ENCODE results near the gene ELF2. TPM values are rescaled to one million over a fixed set of nuclear protein-coding genes. Genes with fewer than 3 reads are reported as not detected.

Gene ELF2
- total and polyA plus RNA-seq, 2 donors from 2014 or later, result 12.8 to 58.5 TPM

DNA sequence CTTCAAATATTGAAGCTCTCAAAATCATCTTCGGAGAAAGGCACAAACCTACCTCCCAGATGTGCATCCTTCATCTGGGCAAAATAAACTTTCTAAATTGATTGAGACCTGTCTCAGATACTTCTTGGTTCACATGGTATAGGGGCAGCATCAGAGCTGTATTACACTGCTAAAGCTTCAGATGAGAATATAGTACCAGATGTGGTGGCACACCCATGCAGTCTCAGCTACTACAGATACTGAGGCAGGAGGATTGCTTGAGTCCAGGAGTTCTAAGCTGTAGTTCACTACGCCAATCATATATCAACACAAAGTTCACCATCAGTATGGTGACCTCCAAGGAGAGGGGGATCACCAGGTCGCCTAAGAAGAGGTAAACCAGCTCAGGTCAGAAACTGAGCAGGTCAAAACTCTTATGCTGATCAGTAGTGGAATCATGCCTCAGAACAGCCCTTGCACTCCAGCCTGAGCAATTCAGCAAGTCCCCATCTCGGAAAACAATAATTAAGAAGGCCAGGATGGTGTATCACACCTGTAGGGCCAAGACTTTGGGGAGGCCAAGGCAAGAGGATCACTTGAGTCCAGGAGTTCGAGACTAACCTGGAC, 22.0 kb downstream of the ELF2 start:
- no peak for TF ChIP-seq CTCF (IDR thresholded peaks at IDR 0.05; ENCODE audit: borderline replicate concordance, extremely low read depth, insufficient read depth)
- H3K4me3 ChIP-seq (ENCODE audit: low read length in 3 of 3), result no peak overlapping the region
- no peak for DNase-seq
- no peak overlapping the region for H3K9ac ChIP-seq (ENCODE audit: low read length in 3 of 3)
- intact Hi-C loops (cut with DNase I), result no loop called here
- H3K9me3 ChIP-seq (ENCODE audit: control insufficient read depth in 2 of 3, insufficient read depth in 1 of 3, low read length in 3 of 3), result no peaks in the 10 kb centered on the region
- no peaks in the 10 kb centered on the region for H3K4me1 ChIP-seq (ENCODE audit: control insufficient read depth in 2 of 3, insufficient read depth in 2 of 3, low read depth in 1 of 3, low read length in 3 of 3)
- H3K27me3 ChIP-seq (ENCODE audit: control insufficient read depth, insufficient read depth, low read length), result no peaks in the 10 kb centered on the region
- no peaks in the 10 kb centered on the region for H3K36me3 ChIP-seq (ENCODE audit: control insufficient read depth in 2 of 3, insufficient read depth in 3 of 3, low read length in 3 of 3)
- no peak overlapping the region for H3K27ac ChIP-seq (ENCODE audit: low read depth in 2 of 2, low read length in 2 of 2)
- FAIRE-seq, result no peak

GRCh38 chr4:139154538-139154937, 22.5 kb downstream of the ELF2 start:
- Histone ChIP-seq H3K36me3 (ENCODE audit: control insufficient read depth in 2 of 3, insufficient read depth in 3 of 3, low read length in 3 of 3) (no peaks in the 10 kb centered on the region), H3K4me3 (ENCODE audit: low read length in 3 of 3) (no peak overlapping the region), H3K9me3 (ENCODE audit: control insufficient read depth in 2 of 3, insufficient read depth in 1 of 3, low read length in 3 of 3) (no peaks in the 10 kb centered on the region), H3K9ac (ENCODE audit: low read length in 3 of 3) (no peak overlapping the region), H3K27me3 (ENCODE audit: control insufficient read depth, insufficient read depth, low read length) (no peaks in the 10 kb centered on the region), H3K4me1 (ENCODE audit: control insufficient read depth in 2 of 3, insufficient read depth in 2 of 3, low read depth in 1 of 3, low read length in 3 of 3) (no peaks in the 10 kb centered on the region), H3K27ac (ENCODE audit: low read depth in 2 of 2, low read length in 2 of 2) (no peak overlapping the region)
- intact Hi-C loops (cut with DNase I), result no loop called here
- no peak for TF ChIP-seq CTCF (IDR thresholded peaks at IDR 0.05; ENCODE audit: borderline replicate concordance, extremely low read depth, insufficient read depth)
- FAIRE-seq, result no peak
- DNase-seq, result peak in 1 of 5 donors; percentile 21

GRCh38 chr4:139154134-139154421, 22.9 kb downstream of the ELF2 start:
- Histone ChIP-seq H3K27me3 (ENCODE audit: control insufficient read depth, insufficient read depth, low read length) (no peaks in the 10 kb centered on the region), H3K9ac (ENCODE audit: low read length in 3 of 3) (no peak overlapping the region), H3K36me3 (ENCODE audit: control insufficient read depth in 2 of 3, insufficient read depth in 3 of 3, low read length in 3 of 3) (no peaks in the 10 kb centered on the region), H3K27ac (ENCODE audit: low read depth in 2 of 2, low read length in 2 of 2) (no peak overlapping the region), H3K4me1 (ENCODE audit: control insufficient read depth in 2 of 3, insufficient read depth in 2 of 3, low read depth in 1 of 3, low read length in 3 of 3) (no peaks in the 10 kb centered on the region), H3K9me3 (ENCODE audit: control insufficient read depth in 2 of 3, insufficient read depth in 1 of 3, low read length in 3 of 3) (no peaks in the 10 kb centered on the region), H3K4me3 (ENCODE audit: low read length in 3 of 3) (no peak overlapping the region)
- TF ChIP-seq CTCF (IDR thresholded peaks at IDR 0.05; ENCODE audit: borderline replicate concordance, extremely low read depth, insufficient read depth), result no peak
- DNase-seq, result no peak
- intact Hi-C loops (cut with DNase I), result no loop called here
- FAIRE-seq, result no peak
